ENCODE data around the gene THRAP3. TPM values are rescaled to one million over a fixed set of nuclear protein-coding genes. Genes with fewer than 3 reads are reported as not detected.

THRAP3 gene
- total RNA-seq, 1 experiment from 2014 or later = 160 TPM

DNA sequence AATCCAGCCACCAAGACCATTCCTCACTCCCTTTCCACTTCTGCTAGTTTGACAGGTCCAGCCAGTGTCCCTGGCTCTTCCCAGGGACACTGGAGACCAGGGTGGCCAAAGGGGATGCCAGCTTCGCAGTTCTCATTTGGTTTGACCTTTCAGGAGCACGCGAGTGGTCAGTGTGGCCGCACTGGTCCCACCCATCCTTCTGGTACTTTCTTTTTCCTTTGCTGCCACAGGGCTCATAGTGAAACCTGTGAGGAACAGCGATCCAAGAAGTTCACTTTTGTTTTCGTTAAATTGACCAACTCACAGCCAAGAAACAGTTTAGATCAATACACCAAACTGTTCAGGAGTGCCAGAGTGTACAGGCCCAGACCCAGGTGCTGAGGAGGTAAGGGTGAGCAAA, 113.6 kb downstream of the THRAP3 start (continued):
- TF ChIP-seq GTF2I (CRISPR knock-in tag; conservative IDR thresholded peaks at IDR 0.05) = no peak
- TF ChIP-seq JUN (CRISPR knock-in tag; IDR thresholded peaks at IDR 0.05) = no peak
- no peak for TF ChIP-seq NR3C1 (CRISPR knock-in tag; conservative IDR thresholded peaks at IDR 0.05; ENCODE audit: low read depth)
- no peak for TF ChIP-seq SOX15 (CRISPR knock-in tag; IDR thresholded peaks at IDR 0.05)
- TF ChIP-seq GRHL2 (CRISPR knock-in tag; IDR thresholded peaks at IDR 0.05; ENCODE audit: insufficient replicate concordance, severe bottlenecking) = no peak
- TF ChIP-seq HMGA2 (CRISPR knock-in tag; IDR thresholded peaks at IDR 0.05) = no peak
- TF ChIP-seq ZNF317 (CRISPR knock-in tag; IDR thresholded peaks at IDR 0.05; ENCODE audit: borderline replicate concordance, low read depth) = no peak
- TF ChIP-seq, protein P1, sequence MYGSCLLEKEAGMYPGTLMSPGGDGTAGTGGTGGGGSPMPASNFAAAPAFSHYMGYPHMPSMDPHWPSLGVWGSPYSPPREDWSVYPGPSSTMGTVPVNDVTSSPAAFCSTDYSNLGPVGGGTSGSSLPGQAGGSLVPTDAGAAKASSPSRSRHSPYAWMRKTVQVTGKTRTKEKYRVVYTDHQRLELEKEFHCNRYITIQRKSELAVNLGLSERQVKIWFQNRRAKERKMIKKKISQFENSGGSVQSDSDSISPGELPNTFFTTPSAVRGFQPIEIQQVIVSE (CRISPR knock-in tag; IDR thresholded peaks at IDR 0.05; ENCODE audit: borderline replicate concordance) = no peak
- TF ChIP-seq TEAD4 (CRISPR knock-in tag; IDR thresholded peaks at IDR 0.05) = no peak
- TF ChIP-seq RELA (CRISPR knock-in tag; IDR thresholded peaks at IDR 0.05; ENCODE audit: borderline replicate concordance) = no peak

DNA sequence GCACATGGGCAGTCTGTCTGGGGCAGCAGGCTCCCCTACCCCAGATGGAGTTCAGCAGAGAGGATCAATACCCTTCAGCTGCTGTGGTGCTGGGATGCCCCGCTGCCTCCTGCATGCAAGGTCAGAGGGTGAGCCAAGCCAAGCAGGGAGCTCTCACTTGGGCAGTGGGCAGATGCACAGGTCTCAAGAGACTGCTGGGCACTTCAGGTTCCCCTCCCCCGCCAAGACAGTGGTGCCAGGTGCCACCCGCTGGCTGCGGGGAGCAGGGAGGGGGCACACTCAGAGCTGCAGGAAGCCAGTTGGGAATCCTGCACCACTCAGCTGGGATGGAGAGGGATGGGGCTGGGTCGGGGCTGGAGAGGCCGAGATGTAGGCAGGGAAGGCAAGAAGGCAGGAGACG, 115.0 kb downstream of the THRAP3 start:
- ChIA-PET CTCF (interaction anchor here (0.8 to 1.7 kb wide), 2 partner anchors 30 to 242 kb away, joined by 3 to 6 read pairs; no protein-coding TSS in a partner anchor), POLR2A (no interaction called here)
- H3K9me3 Mint-ChIP-seq = no peaks in the 10 kb centered on the region
- no peak overlapping the region for H3K27ac Mint-ChIP-seq
- no peak for ATAC-seq
- no peak overlapping the region for H3K4me3 Mint-ChIP-seq
- TF ChIP-seq, protein P2, sequence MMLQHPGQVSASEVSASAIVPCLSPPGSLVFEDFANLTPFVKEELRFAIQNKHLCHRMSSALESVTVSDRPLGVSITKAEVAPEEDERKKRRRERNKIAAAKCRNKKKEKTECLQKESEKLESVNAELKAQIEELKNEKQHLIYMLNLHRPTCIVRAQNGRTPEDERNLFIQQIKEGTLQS (CRISPR knock-in tag; conservative IDR thresholded peaks at IDR 0.05) = no peak
- no peak for TF ChIP-seq RORB (CRISPR knock-in tag; IDR thresholded peaks at IDR 0.05)
- TF ChIP-seq JAZF1 (CRISPR knock-in tag; IDR thresholded peaks at IDR 0.05) = no peak
- TF ChIP-seq, protein P3, sequence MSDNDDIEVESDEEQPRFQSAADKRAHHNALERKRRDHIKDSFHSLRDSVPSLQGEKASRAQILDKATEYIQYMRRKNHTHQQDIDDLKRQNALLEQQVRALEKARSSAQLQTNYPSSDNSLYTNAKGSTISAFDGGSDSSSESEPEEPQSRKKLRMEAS (CRISPR knock-in tag; IDR thresholded peaks at IDR 0.05) = no peak
- TF ChIP-seq, protein P4, sequence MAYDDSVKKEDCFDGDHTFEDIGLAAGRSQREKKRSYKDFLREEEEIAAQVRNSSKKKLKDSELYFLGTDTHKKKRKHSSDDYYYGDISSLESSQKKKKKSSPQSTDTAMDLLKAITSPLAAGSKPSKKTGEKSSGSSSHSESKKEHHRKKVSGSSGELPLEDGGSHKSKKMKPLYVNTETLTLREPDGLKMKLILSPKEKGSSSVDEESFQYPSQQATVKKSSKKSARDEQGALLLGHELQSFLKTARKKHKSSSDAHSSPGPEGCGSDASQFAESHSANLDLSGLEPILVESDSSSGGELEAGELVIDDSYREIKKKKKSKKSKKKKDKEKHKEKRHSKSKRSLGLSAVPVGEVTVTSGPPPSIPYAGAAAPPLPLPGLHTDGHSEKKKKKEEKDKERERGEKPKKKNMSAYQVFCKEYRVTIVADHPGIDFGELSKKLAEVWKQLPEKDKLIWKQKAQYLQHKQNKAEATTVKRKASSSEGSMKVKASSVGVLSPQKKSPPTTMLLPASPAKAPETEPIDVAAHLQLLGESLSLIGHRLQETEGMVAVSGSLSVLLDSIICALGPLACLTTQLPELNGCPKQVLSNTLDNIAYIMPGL (CRISPR knock-in tag; IDR thresholded peaks at IDR 0.05) = no peak
- TF ChIP-seq NR2C2 (CRISPR knock-in tag; IDR thresholded peaks at IDR 0.05) = no peak
- TF ChIP-seq SMAD3 (CRISPR knock-in tag; IDR thresholded peaks at IDR 0.05; ENCODE audit: borderline replicate concordance) = no peak
- no peak for TF ChIP-seq NFE2L1 (CRISPR knock-in tag; IDR thresholded peaks at IDR 0.05)
- TF ChIP-seq FOXJ3 (CRISPR knock-in tag; IDR thresholded peaks at IDR 0.05; ENCODE audit: borderline replicate concordance) = no peak
- TF ChIP-seq TEAD1 (CRISPR knock-in tag; IDR thresholded peaks at IDR 0.05) = no peak
- TF ChIP-seq, protein P5, sequence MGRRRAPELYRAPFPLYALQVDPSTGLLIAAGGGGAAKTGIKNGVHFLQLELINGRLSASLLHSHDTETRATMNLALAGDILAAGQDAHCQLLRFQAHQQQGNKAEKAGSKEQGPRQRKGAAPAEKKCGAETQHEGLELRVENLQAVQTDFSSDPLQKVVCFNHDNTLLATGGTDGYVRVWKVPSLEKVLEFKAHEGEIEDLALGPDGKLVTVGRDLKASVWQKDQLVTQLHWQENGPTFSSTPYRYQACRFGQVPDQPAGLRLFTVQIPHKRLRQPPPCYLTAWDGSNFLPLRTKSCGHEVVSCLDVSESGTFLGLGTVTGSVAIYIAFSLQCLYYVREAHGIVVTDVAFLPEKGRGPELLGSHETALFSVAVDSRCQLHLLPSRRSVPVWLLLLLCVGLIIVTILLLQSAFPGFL (CRISPR knock-in tag; IDR thresholded peaks at IDR 0.05; ENCODE audit: borderline replicate concordance) = no peak
- TF ChIP-seq, protein P6, sequence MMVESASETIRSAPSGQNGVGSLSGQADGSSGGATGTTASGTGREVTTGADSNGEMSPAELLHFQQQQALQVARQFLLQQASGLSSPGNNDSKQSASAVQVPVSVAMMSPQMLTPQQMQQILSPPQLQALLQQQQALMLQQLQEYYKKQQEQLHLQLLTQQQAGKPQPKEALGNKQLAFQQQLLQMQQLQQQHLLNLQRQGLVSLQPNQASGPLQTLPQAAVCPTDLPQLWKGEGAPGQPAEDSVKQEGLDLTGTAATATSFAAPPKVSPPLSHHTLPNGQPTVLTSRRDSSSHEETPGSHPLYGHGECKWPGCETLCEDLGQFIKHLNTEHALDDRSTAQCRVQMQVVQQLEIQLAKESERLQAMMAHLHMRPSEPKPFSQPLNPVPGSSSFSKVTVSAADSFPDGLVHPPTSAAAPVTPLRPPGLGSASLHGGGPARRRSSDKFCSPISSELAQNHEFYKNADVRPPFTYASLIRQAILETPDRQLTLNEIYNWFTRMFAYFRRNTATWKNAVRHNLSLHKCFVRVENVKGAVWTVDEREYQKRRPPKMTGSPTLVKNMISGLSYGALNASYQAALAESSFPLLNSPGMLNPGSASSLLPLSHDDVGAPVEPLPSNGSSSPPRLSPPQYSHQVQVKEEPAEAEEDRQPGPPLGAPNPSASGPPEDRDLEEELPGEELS (CRISPR knock-in tag; IDR thresholded peaks at IDR 0.05) = no peak
- TF ChIP-seq TCF7 (CRISPR knock-in tag; IDR thresholded peaks at IDR 0.05; ENCODE audit: low read depth) = no peak
- TF ChIP-seq, protein P7, sequence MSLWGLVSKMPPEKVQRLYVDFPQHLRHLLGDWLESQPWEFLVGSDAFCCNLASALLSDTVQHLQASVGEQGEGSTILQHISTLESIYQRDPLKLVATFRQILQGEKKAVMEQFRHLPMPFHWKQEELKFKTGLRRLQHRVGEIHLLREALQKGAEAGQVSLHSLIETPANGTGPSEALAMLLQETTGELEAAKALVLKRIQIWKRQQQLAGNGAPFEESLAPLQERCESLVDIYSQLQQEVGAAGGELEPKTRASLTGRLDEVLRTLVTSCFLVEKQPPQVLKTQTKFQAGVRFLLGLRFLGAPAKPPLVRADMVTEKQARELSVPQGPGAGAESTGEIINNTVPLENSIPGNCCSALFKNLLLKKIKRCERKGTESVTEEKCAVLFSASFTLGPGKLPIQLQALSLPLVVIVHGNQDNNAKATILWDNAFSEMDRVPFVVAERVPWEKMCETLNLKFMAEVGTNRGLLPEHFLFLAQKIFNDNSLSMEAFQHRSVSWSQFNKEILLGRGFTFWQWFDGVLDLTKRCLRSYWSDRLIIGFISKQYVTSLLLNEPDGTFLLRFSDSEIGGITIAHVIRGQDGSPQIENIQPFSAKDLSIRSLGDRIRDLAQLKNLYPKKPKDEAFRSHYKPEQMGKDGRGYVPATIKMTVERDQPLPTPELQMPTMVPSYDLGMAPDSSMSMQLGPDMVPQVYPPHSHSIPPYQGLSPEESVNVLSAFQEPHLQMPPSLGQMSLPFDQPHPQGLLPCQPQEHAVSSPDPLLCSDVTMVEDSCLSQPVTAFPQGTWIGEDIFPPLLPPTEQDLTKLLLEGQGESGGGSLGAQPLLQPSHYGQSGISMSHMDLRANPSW (CRISPR knock-in tag; conservative IDR thresholded peaks at IDR 0.05; ENCODE audit: low read depth) = no peak
- no peak for TF ChIP-seq CREB1 (CRISPR knock-in tag; IDR thresholded peaks at IDR 0.05)
- TF ChIP-seq ZBTB21 (CRISPR knock-in tag; IDR thresholded peaks at IDR 0.05; ENCODE audit: borderline replicate concordance) = no peak
- TF ChIP-seq ATF1 (CRISPR knock-in tag; IDR thresholded peaks at IDR 0.05) = no peak
- no peak for TF ChIP-seq GTF2I (CRISPR knock-in tag; conservative IDR thresholded peaks at IDR 0.05)
- no peak for TF ChIP-seq CBFB (CRISPR knock-in tag; IDR thresholded peaks at IDR 0.05; ENCODE audit: low read depth)
- no peak for TF ChIP-seq EMX1 (CRISPR knock-in tag; IDR thresholded peaks at IDR 0.05)
- H3K36me3 Mint-ChIP-seq = no peaks in the 10 kb centered on the region
- H3K4me1 Mint-ChIP-seq = no peaks in the 10 kb centered on the region
- no peaks in the 10 kb centered on the region for H3K27me3 Mint-ChIP-seq (ENCODE audit: low read depth)
- DNase-seq (ENCODE audit: low spot score) = no peak
